WTC11 (cell line): Measurements from ENCODE around the gene SKI.

ENCODE experiments used
- CTCF ChIP-seq: fragments of 200-600 bp; IDR thresholded peaks from 2 replicates; pipeline ENCODE4 v1.8.0; 2022; ENCODE audit warnings: antibody characterized with exemption
- ELF4 ChIP-seq: sonication (generic); formaldehyde crosslinking; IDR thresholded peaks from 2 replicates; pipeline ENCODE4 v1.8.1; 2022; ENCODE audit warnings: low read depth, mild to moderate bottlenecking, moderate library complexity, missing genetic modification reagents
- NR2C2 ChIP-seq: sonication (generic); formaldehyde crosslinking; IDR thresholded peaks from 2 replicates; pipeline ENCODE4 v1.8.0; 2022; ENCODE audit warnings: mild to moderate bottlenecking, missing genetic modification reagents
- SP1 ChIP-seq: sonication (generic); formaldehyde crosslinking; conservative IDR thresholded peaks from 2 replicates; pipeline ENCODE4 v1.8.1; 2022; ENCODE audit warnings: missing genetic modification reagents
- TF ChIP-seq, protein P1 (sequence below): sonication (generic); formaldehyde crosslinking; IDR thresholded peaks from 2 replicates; pipeline ENCODE4 v1.8.0; 2022; ENCODE audit warnings: mild to moderate bottlenecking, missing genetic modification reagents

GRCh38 chr1:2351723-2352122, 123.6 kb downstream of the SKI start:
- TF ChIP-seq SP1: no peak
- TF ChIP-seq CTCF: no peak
- no peak for TF ChIP-seq ELF4 (CRISPR knock-in tag)
- TF ChIP-seq, protein P1, sequence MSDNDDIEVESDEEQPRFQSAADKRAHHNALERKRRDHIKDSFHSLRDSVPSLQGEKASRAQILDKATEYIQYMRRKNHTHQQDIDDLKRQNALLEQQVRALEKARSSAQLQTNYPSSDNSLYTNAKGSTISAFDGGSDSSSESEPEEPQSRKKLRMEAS (CRISPR knock-in tag): no peak
- no peak for TF ChIP-seq NR2C2 (CRISPR knock-in tag)
